GM10248 (cell line): ENCODE data around the gene CCDC195.

Experiments
- CTCF ChIA-PET: fragments of 300-600 bp; sonication (Branson Sonifier 250); formaldehyde crosslinking; extraction: SDS; loops from one replicate; lab custom pipeline; 2021; ENCODE audit warnings: antibody characterized with exemption; lab: Yijun Ruan, JAX
- POLR2A ChIA-PET: fragments of 350-650 bp; sonication (Branson Sonifier 250); formaldehyde crosslinking; extraction: SDS; loops from one replicate; lab custom pipeline; 2020; ENCODE audit warnings: antibody characterized with exemption; lab: Yijun Ruan, JAX
- DNase-seq: peaks from one replicate; pipeline ENCODE4 v3.0.0; 2012; ENCODE audit errors: extremely low spot score
- CTCF ChIP-seq: IDR thresholded peaks from 2 replicates; pipeline ENCODE4 v1.5.1; 2012; ENCODE audit warnings: mild to moderate bottlenecking, low read depth; ENCODE audit errors: extremely low read depth, missing control alignments, control extremely low read depth

Gene CCDC195

GRCh38 chr2:224685121-224685520 lies 31.0 kb downstream of the CCDC195 start:
- CTCF ChIA-PET: no interaction called here
- TF ChIP-seq CTCF: no peak
- DNase-seq: no peak
- POLR2A ChIA-PET: no interaction called here

- ChIA-PET POLR2A (no interaction called here), CTCF (no interaction called here)
- no peak for TF ChIP-seq CTCF
- no peak for DNase-seq
Observed at GRCh38 chr2:224682134-224682533, 34.0 kb downstream of the CCDC195 start.

- POLR2A ChIA-PET: no interaction called here
- CTCF ChIA-PET: interaction anchor here (1.0 kb wide), 1 partner anchor 9 kb away, joined by 3 read pairs; no protein-coding TSS in a partner anchor
- no peak for TF ChIP-seq CTCF
- DNase-seq: no peak
Observed at GRCh38 chr2:224671731-224672130, 44.4 kb downstream of the CCDC195 start.

GRCh38 chr2:224670203-224670602 lies 46.0 kb downstream of the CCDC195 start:
- POLR2A ChIA-PET: no interaction called here
- CTCF ChIA-PET: interaction anchor here (1.0 kb wide), 1 partner anchor 19 kb away, joined by 3 read pairs; no protein-coding TSS in a partner anchor
- no peak for DNase-seq
- TF ChIP-seq CTCF: no peak

- CTCF ChIA-PET: no interaction called here
- POLR2A ChIA-PET: no interaction called here
- no peak for TF ChIP-seq CTCF
- DNase-seq: no peak
Observed at GRCh38 chr2:224669449-224669848, 46.7 kb downstream of the CCDC195 start.

GRCh38 chr2:224668123-224668909 lies 47.8 kb downstream of the CCDC195 start:
- POLR2A ChIA-PET: no interaction called here
- TF ChIP-seq CTCF: no peak
- no peak for DNase-seq
- CTCF ChIA-PET: no interaction called here
